AG10803 (cell line): Measurements from ENCODE around the gene TEX26.
A peak's percentile ranks its signal among the peaks of the same experiment; 100 is the strongest.

Experiments used
- DNase-seq: peaks from one replicate; pipeline ENCODE4 v3.0.0; 2010; ENCODE audit warnings: low read depth
- H3K4me3 ChIP-seq: 2 replicates; pipeline ENCODE4 v1.5.1; 2011; ENCODE audit warnings: mild to moderate bottlenecking, low read length, control low read depth
- CTCF ChIP-seq: conservative IDR thresholded peaks from 2 replicates; pipeline ENCODE4 v1.5.1; 2011; ENCODE audit warnings: mild to moderate bottlenecking, low read length, control low read depth, inconsistent platforms

TEX26 gene

GRCh38 chr13:30932481-30933353 is at the start of gene TEX26:
Gene TEX26, plus strand, starts transcription at chr13:30932656. Its CDS starts 60 bp downstream, at chr13:30932716.
- no peak within 1 kb of the TSS for H3K4me3 ChIP-seq
- no peak for TF ChIP-seq CTCF
- DNase-seq, result no peak

GRCh38 chr13:30882996-30883766 is 49.3 kb upstream of the TEX26 start:
- no peak for TF ChIP-seq CTCF
- DNase-seq, result no peak
- H3K4me3 ChIP-seq, result no peak overlapping the region

- DNase-seq, result no peak
- H3K4me3 ChIP-seq, result no peak overlapping the region
- no peak for TF ChIP-seq CTCF
These were observed 47.9 kb upstream of the TEX26 start for GRCh38 chr13:30884543-30884942.

GRCh38 chr13:30889196-30889690 is 43.2 kb upstream of the TEX26 start:
- no peak for DNase-seq
- no peak overlapping the region for H3K4me3 ChIP-seq
- TF ChIP-seq CTCF, result no peak

GRCh38 chr13:30892966-30893365 is 39.5 kb upstream of the TEX26 start:
- DNase-seq, result peak; percentile 63
- TF ChIP-seq CTCF, result peak; percentile 61
- H3K4me3 ChIP-seq, result no peak overlapping the region

- DNase-seq, result peak; percentile 95
- TF ChIP-seq CTCF, result 0 out of 2 replicates have a peak, but pooled peaks have one; percentile 16
These were observed 36.7 kb upstream of the TEX26 start for GRCh38 chr13:30895773-30896172.

More at GRCh38 chr13:30895773-30896172, 36.7 kb upstream of the TEX26 start:
- no peak overlapping the region for H3K4me3 ChIP-seq
